Lower leg skin (tissue), 3 donors: Measurements from ENCODE around the gene ETFA.

Source experiments
- POLR2A ChIP-seq, 2 donors: fragments of 450-650 bp; IDR thresholded peaks; one replicate each; pipeline ENCODE4 v1.6.1; 2016 to 2017; ENCODE audit warnings: antibody characterized with exemption in 2 of 2, mild to moderate bottlenecking in 1 of 2, moderate library complexity in 1 of 2
- TF ChIP-seq, protein P1 (sequence below), 3 donors: fragments of 450-650 bp; IDR thresholded peaks; one replicate each; pipeline ENCODE4 v1.5.1; 2016; ENCODE audit warnings: antibody characterized with exemption in 3 of 3, mild to moderate bottlenecking in 3 of 3, moderate library complexity in 2 of 3

DNA sequence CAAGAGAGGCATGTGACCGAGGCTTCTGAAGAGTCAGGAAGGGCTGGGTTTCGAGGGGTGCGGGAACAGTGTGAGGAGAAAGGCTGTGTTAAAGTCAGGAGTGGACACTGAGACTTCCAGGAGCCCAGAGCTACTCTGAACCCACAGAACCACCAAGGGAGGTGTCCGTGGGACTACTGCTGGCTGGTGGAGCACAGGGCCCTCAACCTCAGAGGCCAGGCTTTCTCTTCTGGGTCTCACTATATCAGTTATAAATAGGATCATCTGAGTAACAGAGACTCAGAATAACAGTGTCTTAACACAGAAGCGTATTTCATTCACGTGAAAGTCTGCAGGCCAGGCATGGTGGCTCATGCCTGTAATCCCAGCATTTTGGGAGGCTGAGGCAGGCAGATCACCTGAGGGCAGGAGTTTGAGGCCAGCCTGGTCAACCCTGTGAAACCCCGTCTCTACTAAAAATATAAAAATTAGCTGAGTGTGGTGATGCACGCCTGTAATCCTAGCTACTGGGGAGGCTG is 137.9 kb downstream of the ETFA start:
- no peak for TF ChIP-seq POLR2A (IDR thresholded peaks at IDR 0.05)
- TF ChIP-seq, protein P1, sequence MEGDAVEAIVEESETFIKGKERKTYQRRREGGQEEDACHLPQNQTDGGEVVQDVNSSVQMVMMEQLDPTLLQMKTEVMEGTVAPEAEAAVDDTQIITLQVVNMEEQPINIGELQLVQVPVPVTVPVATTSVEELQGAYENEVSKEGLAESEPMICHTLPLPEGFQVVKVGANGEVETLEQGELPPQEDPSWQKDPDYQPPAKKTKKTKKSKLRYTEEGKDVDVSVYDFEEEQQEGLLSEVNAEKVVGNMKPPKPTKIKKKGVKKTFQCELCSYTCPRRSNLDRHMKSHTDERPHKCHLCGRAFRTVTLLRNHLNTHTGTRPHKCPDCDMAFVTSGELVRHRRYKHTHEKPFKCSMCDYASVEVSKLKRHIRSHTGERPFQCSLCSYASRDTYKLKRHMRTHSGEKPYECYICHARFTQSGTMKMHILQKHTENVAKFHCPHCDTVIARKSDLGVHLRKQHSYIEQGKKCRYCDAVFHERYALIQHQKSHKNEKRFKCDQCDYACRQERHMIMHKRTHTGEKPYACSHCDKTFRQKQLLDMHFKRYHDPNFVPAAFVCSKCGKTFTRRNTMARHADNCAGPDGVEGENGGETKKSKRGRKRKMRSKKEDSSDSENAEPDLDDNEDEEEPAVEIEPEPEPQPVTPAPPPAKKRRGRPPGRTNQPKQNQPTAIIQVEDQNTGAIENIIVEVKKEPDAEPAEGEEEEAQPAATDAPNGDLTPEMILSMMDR (IDR thresholded peaks at IDR 0.05): no peak
